Hepatocyte (in vitro differentiated cells): ENCODE results near the gene LYZL1.

Source experiments
- EZH2 ChIP-seq: fragments of 200-600 bp; sonication (generic); IDR thresholded peaks from 2 replicates; pipeline ENCODE4 v1.6.1; 2016; ENCODE audit warnings: antibody characterized with exemption, mild to moderate bottlenecking, borderline replicate concordance
- EZH2phosphoT487 ChIP-seq: fragments of 200-600 bp; sonication (generic); IDR thresholded peaks from one replicate; pipeline ENCODE4 v1.6.1; 2018; ENCODE audit warnings: antibody characterized with exemption, mild to moderate bottlenecking, low read depth, moderate library complexity; ENCODE audit not compliant: unreplicated experiment, severe bottlenecking
- TF ChIP-seq, protein P1 (sequence below): fragments of 200-600 bp; sonication (generic); IDR thresholded peaks from 2 replicates; pipeline ENCODE4 v1.5.1; 2016; ENCODE audit warnings: antibody characterized with exemption, mild to moderate bottlenecking; ENCODE audit not compliant: poor library complexity

DNA sequence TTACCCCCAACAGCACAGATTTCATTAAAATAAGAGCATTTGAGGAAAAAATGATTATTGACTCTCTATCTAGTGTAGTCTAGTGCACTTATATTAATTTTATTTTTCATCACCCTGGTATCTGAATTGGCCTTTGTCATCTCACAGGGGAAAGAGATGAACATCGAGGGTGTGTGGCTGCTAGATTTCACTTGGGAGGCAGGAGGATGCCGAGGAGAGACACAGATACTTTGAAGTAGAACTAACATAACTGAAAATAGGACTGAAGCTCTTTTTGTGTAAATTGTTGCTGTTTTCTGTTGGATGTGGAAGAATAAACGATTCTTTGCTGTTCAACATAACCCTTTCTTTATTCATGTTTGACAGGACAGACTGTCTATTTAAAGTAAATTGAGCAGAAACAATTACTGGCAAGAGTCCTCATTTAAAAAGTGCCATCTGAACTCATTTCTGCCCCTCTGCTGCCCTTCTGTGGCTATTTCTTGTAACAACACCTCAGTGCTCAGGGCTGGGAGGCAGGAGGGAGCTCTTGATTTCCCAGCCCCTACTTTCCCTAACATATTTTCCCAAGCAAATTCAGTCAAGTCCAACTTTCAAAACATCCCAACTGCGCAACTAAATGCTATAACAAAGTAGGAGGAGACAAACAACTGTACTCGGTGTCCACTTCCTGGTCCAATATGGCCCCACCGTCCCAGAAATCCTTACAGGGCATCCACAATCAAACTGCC lies 15.6 kb downstream of the LYZL1 start:
- TF ChIP-seq, protein P1, sequence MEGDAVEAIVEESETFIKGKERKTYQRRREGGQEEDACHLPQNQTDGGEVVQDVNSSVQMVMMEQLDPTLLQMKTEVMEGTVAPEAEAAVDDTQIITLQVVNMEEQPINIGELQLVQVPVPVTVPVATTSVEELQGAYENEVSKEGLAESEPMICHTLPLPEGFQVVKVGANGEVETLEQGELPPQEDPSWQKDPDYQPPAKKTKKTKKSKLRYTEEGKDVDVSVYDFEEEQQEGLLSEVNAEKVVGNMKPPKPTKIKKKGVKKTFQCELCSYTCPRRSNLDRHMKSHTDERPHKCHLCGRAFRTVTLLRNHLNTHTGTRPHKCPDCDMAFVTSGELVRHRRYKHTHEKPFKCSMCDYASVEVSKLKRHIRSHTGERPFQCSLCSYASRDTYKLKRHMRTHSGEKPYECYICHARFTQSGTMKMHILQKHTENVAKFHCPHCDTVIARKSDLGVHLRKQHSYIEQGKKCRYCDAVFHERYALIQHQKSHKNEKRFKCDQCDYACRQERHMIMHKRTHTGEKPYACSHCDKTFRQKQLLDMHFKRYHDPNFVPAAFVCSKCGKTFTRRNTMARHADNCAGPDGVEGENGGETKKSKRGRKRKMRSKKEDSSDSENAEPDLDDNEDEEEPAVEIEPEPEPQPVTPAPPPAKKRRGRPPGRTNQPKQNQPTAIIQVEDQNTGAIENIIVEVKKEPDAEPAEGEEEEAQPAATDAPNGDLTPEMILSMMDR, result peak; percentile 92
- TF ChIP-seq EZH2phosphoT487 (no peak), EZH2 (no peak)
